G401 (cell line): Measurements from ENCODE around the gene CD52. TPM values are rescaled to one million over a fixed set of nuclear protein-coding genes. Genes with fewer than 3 reads are reported as not detected.

Experiments
- DNase-seq: peaks from one replicate; pipeline ENCODE4 v3.0.0-alpha.2; 2015; ENCODE audit warnings: low spot score
- in situ Hi-C: cut with HindIII; loops from 2 replicates; pipeline ENCODE4 v1.10.0; 2016; ENCODE audit warnings: low sequenced_read_pairs, mixed read lengths
- total RNA-seq: library from RNA; depleted of rRNA; stranded (reverse); fragments of >200 nt; shearing (Covaris generic); gene quantifications from 2 replicates; pipeline ENCODE4 v1.2.3, GENCODE V29; 2014

Gene CD52
- total RNA-seq, 1 experiment from 2014 or later = 2.3 TPM

- in situ Hi-C loops = no loop called here
- no peak for DNase-seq
Observed at GRCh38 chr1:26350343-26350700, 32.6 kb downstream of the CD52 start.

- DNase-seq = no peak
- in situ Hi-C loops = no loop called here
Observed at GRCh38 chr1:26350701-26351589, 33.2 kb downstream of the CD52 start.

GRCh38 chr1:26351590-26352337 lies 34.0 kb downstream of the CD52 start:
- in situ Hi-C loops = no loop called here
- no peak for DNase-seq

- in situ Hi-C loops = no loop called here
- DNase-seq = no peak
Observed at GRCh38 chr1:26352338-26352679, 34.6 kb downstream of the CD52 start.

GRCh38 chr1:26353210-26353859 lies 35.6 kb downstream of the CD52 start:
- in situ Hi-C loops = no loop called here
- no peak for DNase-seq

GRCh38 chr1:26353976-26354820 lies 36.4 kb downstream of the CD52 start, which contains the start of gene CRYBG2:
TSS of gene CRYBG2 (minus strand) at chr1:26354130. CDS start at chr1:26346657, 7,473 bp downstream.
- no peak for DNase-seq
- in situ Hi-C loops = no loop called here

- in situ Hi-C loops = no loop called here
- no peak for DNase-seq
Observed at GRCh38 chr1:26354972-26355371, 37.2 kb downstream of the CD52 start.

GRCh38 chr1:26356106-26356505 lies 38.3 kb downstream of the CD52 start:
- in situ Hi-C loops = no loop called here
- DNase-seq = no peak

- no peak for DNase-seq
- in situ Hi-C loops = no loop called here
Observed at GRCh38 chr1:26357121-26357602, 39.4 kb downstream of the CD52 start.

GRCh38 chr1:26358411-26359384 lies 40.9 kb downstream of the CD52 start:
- in situ Hi-C loops = no loop called here
- DNase-seq = no peak

- no peak for DNase-seq
- in situ Hi-C loops = no loop called here
Observed at GRCh38 chr1:26359981-26360806, 42.4 kb downstream of the CD52 start.

- no peak for DNase-seq
- in situ Hi-C loops = no loop called here
Observed at GRCh38 chr1:26360807-26361604, 43.2 kb downstream of the CD52 start.

- no peak for DNase-seq
- in situ Hi-C loops = no loop called here
Observed at GRCh38 chr1:26361605-26362122, 43.9 kb downstream of the CD52 start.

- DNase-seq = no peak
- in situ Hi-C loops = no loop called here
Observed at GRCh38 chr1:26362331-26362730, 44.6 kb downstream of the CD52 start.

- in situ Hi-C loops = no loop called here
- DNase-seq = peak; percentile 32
Observed at GRCh38 chr1:26363549-26364448, 46.0 kb downstream of the CD52 start.
